Measurements from ENCODE around the gene HAND1. TPM values are rescaled to one million over a fixed set of nuclear protein-coding genes. Genes with fewer than 3 reads are reported as not detected.

HAND1 gene
- total RNA-seq, 1 donor from 2014 or later: not detected

GRCh38 chr5:154511984-154512383 is 34.0 kb upstream of the HAND1 start:
- Histone ChIP-seq H3K27me3 (ENCODE audit: control insufficient read depth, insufficient read depth, low read length) (peaks cover 14% of the 10 kb centered on the region), H3K4me3 (ENCODE audit: low read depth, low read length) (no peak overlapping the region), H3K36me3 (ENCODE audit: control insufficient read depth, insufficient read depth, low read length) (no peaks in the 10 kb centered on the region)
- no peak for TF ChIP-seq CTCF (IDR thresholded peaks at IDR 0.05; ENCODE audit: insufficient read depth, low read length, poor library complexity, severe bottlenecking)
- DNase-seq (ENCODE audit: low read depth): no peak

- H3K36me3 ChIP-seq (ENCODE audit: control insufficient read depth, insufficient read depth, low read length): no peaks in the 10 kb centered on the region
- no peak overlapping the region for H3K4me3 ChIP-seq (ENCODE audit: low read depth, low read length)
- DNase-seq (ENCODE audit: low read depth): no peak
- TF ChIP-seq CTCF (IDR thresholded peaks at IDR 0.05; ENCODE audit: insufficient read depth, low read length, poor library complexity, severe bottlenecking): no peak
- H3K27me3 ChIP-seq (ENCODE audit: control insufficient read depth, insufficient read depth, low read length): peaks cover 25% of the 10 kb centered on the region
Observed at GRCh38 chr5:154509784-154510555, 31.9 kb upstream of the HAND1 start.

- Histone ChIP-seq H3K27me3 (ENCODE audit: control insufficient read depth, insufficient read depth, low read length) (peaks cover 19% of the 10 kb centered on the region), H3K4me3 (ENCODE audit: low read depth, low read length) (no peak overlapping the region), H3K36me3 (ENCODE audit: control insufficient read depth, insufficient read depth, low read length) (no peaks in the 10 kb centered on the region)
- DNase-seq (ENCODE audit: low read depth): no peak
- TF ChIP-seq CTCF (IDR thresholded peaks at IDR 0.05; ENCODE audit: insufficient read depth, low read length, poor library complexity, severe bottlenecking): no peak
Observed at GRCh38 chr5:154508114-154508513, 30.1 kb upstream of the HAND1 start.

- Histone ChIP-seq H3K27me3 (ENCODE audit: control insufficient read depth, insufficient read depth, low read length) (peaks cover 23% of the 10 kb centered on the region), H3K36me3 (ENCODE audit: control insufficient read depth, insufficient read depth, low read length) (no peaks in the 10 kb centered on the region), H3K4me3 (ENCODE audit: low read depth, low read length) (no peak overlapping the region)
- TF ChIP-seq CTCF (IDR thresholded peaks at IDR 0.05; ENCODE audit: insufficient read depth, low read length, poor library complexity, severe bottlenecking): no peak
- no peak for DNase-seq (ENCODE audit: low read depth)
Observed at GRCh38 chr5:154506716-154507080, 28.7 kb upstream of the HAND1 start.

GRCh38 chr5:154506049-154506715 is 28.2 kb upstream of the HAND1 start:
- Histone ChIP-seq H3K27me3 (ENCODE audit: control insufficient read depth, insufficient read depth, low read length) (peaks cover 22% of the 10 kb centered on the region), H3K4me3 (ENCODE audit: low read depth, low read length) (no peak overlapping the region), H3K36me3 (ENCODE audit: control insufficient read depth, insufficient read depth, low read length) (no peaks in the 10 kb centered on the region)
- no peak for DNase-seq (ENCODE audit: low read depth)
- TF ChIP-seq CTCF (IDR thresholded peaks at IDR 0.05; ENCODE audit: insufficient read depth, low read length, poor library complexity, severe bottlenecking): no peak
